ENCODE results near the gene CCRL2.
"Not testable (repeated sequence)": the region's sequence is repeated elsewhere in the genome, so short reads cannot be mapped to it uniquely, and the experiment has no call there.

The CCRL2 gene

GRCh38 chr3:46380471-46381221, 26.4 kb upstream of the CCRL2 start:
- DNase-seq = no peak

DNA sequence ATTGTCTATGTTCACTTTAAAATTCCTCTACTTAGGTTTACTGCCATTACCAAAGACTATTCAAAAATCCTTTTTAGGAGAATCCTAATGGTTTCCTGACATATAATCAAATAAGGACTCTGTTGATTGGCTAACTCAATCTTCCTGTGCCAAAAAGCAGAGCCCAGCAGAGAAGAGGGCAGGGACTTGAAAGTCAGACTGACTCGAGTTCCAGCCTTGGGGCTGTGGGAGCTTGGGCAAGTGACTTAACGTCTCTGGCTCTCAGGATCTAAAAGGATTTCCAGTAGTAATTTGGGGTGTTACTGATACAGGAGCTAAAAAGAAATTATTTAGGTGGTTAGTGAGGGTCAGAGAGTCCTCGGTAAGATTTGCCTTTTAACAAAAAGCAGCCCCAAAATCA, 25.4 kb upstream of the CCRL2 start:
- DNase-seq = no peak

DNA sequence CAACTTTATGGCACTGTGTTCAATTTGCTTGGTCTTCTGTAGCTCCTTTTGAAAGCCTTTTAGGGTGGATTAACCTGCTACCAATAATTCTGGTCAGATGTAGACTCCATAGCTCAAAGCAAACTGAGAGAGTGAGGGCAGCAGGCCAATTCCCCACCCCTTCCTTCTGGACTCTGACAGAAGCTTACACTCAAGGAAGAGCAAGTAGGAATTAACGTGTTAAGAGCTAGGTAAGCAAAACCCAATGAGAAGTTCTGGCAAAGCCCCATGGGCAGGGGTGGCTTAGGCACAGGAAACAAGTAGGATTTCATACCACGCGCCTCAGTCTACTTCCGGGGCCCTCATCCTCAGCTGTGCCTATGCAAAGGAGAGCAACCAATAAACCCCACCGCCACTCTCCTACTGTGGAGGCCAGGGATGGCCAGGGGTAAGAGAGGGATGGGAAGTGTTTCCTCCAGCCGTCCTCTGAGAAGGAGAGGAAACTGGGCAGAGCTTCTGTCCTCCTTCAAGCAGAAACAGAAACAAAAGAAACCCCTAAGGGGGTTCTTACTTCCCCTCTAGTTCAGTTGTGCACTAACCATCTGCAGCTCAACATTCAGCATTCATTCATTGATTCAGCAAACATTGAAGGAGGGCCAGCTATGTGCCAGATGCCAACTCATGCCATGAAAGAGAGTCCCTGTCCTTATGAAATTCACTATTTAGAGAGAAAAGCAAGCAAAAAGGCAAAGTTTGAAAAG, 23.7 kb upstream of the CCRL2 start:
- DNase-seq = no peak

GRCh38 chr3:46383951-46384330, 23.1 kb upstream of the CCRL2 start:
- DNase-seq = no peak

DNA sequence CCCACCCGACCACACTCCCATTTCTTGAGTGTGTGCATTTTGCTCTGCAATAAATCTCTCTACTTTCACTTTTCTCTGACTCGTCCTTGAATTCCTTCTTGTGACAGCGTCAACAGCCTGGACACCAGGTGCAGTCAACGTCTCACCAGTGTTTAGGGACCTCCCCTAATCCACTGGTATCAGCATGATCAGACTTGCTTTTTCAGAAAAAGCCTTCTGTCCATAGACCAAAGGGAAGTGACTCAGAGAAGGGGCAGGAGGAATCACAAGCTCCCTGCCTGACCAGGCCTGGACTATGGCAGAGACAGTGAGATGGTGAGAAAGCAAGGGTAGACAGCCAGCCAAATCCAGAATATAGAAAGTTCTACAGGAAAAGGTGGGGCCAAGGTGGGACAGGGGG, 20.9 kb upstream of the CCRL2 start:
- peak; percentile 11 for DNase-seq

DNA sequence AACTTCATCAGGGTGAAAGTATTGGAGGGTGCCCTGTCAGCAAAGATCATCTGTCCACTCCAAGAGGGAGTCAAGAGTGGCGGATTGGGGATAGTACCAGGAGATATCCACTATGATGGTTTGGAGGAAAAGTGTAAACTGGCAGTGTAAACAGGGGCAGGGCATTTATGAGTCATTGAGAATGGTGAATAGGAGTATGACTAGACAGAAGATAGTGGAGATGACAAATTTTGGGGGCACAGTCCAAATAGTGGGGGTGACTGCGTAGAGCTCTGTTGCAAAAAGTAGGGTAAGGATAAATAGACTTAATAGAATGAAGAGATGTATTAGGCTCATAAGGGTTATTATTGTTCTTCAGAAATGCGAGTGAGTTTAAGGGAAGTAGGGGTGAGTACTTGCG, 18.2 kb upstream of the CCRL2 start:
- not testable (repeated sequence) for DNase-seq

- DNase-seq = no peak
Measured at GRCh38 chr3:46389306-46389705, 17.8 kb upstream of the CCRL2 start.

DNA sequence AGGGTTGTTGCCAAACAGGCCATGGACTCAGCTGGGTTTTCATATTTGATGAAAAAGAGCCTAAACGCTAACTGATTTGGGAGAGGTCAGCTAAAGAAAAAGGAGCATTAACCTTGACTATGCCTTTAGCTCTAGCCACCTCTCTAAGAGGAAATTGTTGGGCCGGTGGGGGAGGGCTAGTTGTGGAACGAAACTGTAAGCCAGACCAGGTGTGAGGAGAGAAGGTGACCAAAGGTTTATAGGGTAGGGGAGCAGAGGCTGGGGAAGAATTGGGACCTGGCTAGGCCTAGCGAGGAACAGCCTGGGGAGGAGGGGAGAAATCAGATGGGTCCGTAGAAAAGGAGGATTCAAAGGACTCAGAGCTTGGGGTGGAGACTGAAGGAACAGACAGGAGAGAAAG, 15.5 kb upstream of the CCRL2 start:
- DNase-seq = not testable (repeated sequence)

DNA sequence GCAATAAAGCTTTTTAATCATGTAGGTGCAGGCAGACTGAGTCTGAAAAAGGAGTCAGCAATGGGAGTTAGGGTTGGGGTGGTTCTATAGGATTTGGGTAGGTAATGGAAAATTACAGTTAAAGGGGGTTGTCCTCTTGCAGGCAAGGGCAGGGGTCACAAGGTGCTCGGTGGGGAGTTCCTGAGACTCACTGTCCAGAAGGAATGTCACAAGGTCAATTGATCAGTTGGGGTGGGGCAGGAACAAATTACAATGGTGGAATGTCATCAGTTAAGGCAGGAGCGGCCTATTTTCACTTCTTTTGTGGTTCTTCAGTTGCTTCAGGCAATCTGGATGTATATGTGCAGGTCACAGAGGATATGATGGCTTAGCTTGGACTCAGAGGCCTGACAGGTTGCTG, 14.0 kb upstream of the CCRL2 start:
- DNase-seq = no peak

GRCh38 chr3:46393554-46394434, 13.3 kb upstream of the CCRL2 start:
- DNase-seq = no peak

- no peak for DNase-seq
Measured at GRCh38 chr3:46395210-46395661, 11.8 kb upstream of the CCRL2 start.

GRCh38 chr3:46395766-46396530, 11.1 kb upstream of the CCRL2 start:
- DNase-seq = no peak

DNA sequence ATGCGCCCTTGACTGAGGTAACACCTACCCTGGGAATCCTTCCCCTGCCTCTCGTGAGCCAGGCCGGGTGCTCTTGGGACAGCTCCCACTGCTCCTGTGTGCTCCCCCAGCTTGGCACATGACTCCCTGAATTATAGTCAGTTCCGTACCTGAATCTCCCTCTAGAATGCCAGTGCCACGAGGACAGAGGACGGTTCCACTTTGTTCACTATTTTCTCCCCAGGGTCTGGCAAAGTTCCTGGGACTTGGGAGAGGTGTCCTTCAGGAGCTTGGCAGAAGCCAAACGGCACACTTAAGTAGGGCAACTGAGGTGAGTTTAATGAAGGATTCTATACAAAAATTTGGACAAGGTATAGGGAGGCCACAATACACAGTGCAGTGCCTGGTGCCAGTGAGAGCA, 9.9 kb upstream of the CCRL2 start:
- DNase-seq = no peak

GRCh38 chr3:46398186-46398955, 8.7 kb upstream of the CCRL2 start:
- DNase-seq = no peak

- no peak for DNase-seq
Measured at GRCh38 chr3:46399098-46399497, 8.0 kb upstream of the CCRL2 start.

- no peak for DNase-seq
Measured at GRCh38 chr3:46399557-46399956, 7.5 kb upstream of the CCRL2 start.

GRCh38 chr3:46400000-46400734, 6.9 kb upstream of the CCRL2 start:
- DNase-seq = no peak

DNA sequence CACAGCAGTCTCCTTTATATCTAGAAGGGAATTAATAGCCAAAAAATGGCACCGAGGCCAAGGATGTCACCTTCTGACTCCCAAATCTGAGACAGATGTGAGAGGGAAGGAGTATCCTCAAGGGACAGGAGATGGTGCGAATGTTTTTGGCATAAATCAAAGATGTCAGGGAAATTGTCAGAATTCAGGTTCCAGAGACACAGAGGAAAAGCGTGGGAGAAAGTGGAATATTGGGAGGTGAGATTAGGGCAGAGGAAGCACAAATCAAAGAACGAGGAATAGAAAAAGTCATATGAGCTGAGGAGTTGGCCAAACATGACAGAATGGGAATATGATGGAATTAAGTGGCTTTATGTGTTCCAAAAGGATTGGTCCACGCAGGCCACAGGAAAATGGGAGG, 6.2 kb upstream of the CCRL2 start:
- DNase-seq = no peak

DNA sequence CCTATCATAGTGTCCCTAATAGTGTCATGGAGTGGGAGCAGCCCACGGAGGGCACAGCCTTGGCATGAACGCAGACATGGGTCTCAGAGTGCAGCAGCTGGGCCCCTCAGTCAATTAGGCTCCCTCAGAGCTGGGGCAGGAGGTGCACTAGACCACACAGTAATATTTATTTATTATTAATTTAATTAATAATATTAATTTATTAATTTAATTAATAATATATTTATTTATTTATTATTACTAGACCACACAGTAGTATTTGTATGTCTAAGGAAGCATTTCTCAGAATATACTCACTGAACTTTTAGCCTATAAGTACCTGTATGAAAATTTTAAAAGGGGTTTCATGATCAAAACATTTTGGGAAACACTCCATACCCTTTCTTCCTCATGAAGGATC, 5.5 kb upstream of the CCRL2 start:
- no peak for DNase-seq

GRCh38 chr3:46402902-46403301, 4.2 kb upstream of the CCRL2 start:
- not testable (repeated sequence) for DNase-seq

Measured in NCI-H1105 treated with DMSO at 0.1 percent for 48 hours (cell line).